SK-N-SH (cell line): ENCODE data around the gene ZKSCAN5. TPM values are rescaled to one million over a fixed set of nuclear protein-coding genes. Genes with fewer than 3 reads are reported as not detected.
A peak's percentile ranks its signal among the peaks of the same experiment; 100 is the strongest.

Source experiments
- CTCF ChIA-PET: fragments of 300-600, 350-600 bp; formaldehyde crosslinking; extraction: SDS; loops from one replicate; lab custom pipeline; 2021; lab: Yijun Ruan, JAX
- POLR2A ChIA-PET: fragments of 350-600 bp; sonication (Branson Sonifier 250); formaldehyde crosslinking; extraction: SDS; loops from one replicate; lab custom pipeline; 2020; ENCODE audit warnings: antibody characterized with exemption, inconsistent platforms; lab: Yijun Ruan, JAX
- DNase-seq: peaks from one replicate; pipeline ENCODE4 v3.0.0; 2012
- H2AFZ ChIP-seq: fragments of 200-600 bp; sonication (generic); 2 replicates; pipeline ENCODE4 v1.8.1; 2016; ENCODE audit warnings: antibody characterized with exemption, mild to moderate bottlenecking, low read depth
- H3F3A ChIP-seq: fragments of 200-600 bp; sonication (generic); replicated peaks from 2 replicates; pipeline ENCODE3; 2016; ENCODE audit warnings: antibody characterized with exemption, mild to moderate bottlenecking; ENCODE audit not compliant: insufficient read depth
- H3K27ac ChIP-seq, 2 experiments: fragments of 200-500 bp in 1 of 2; fragments of 200-600 bp in 1 of 2; sonication (Bioruptor generic) in 1 of 2; sonication (generic), shearing (Covaris generic) in 1 of 2; 2 replicates each; pipeline versions ENCODE4 v1.5.1 to v1.6.1; 2014 to 2016; ENCODE audit warnings: low read depth in 2 of 2, inconsistent platforms in 1 of 2, low read length in 1 of 2, mild to moderate bottlenecking in 1 of 2, mixed read lengths in 1 of 2
- H3K27me3 ChIP-seq: fragments of 200-600 bp; sonication (generic), shearing (Covaris generic); 2 replicates; pipeline ENCODE4 v1.6.1; 2016; ENCODE audit warnings: mixed run types; ENCODE audit not compliant: insufficient read depth
- H3K36me3 ChIP-seq, 2 experiments: fragments of 200-500 bp in 1 of 2; fragments of 200-600 bp in 1 of 2; sonication (Bioruptor generic) in 1 of 2; sonication (generic) in 1 of 2; replicated peaks in 1 of 2; 2 replicates each; pipeline versions ENCODE3 to v1.5.1; 2014 to 2016; ENCODE audit warnings: low read length in 1 of 2, mild to moderate bottlenecking in 1 of 2; ENCODE audit not compliant: insufficient read depth in 2 of 2, control insufficient read depth in 1 of 2
- H3K4me1 ChIP-seq, 2 experiments: fragments of 200-500 bp in 1 of 2; fragments of 200-600 bp in 1 of 2; sonication (Bioruptor generic) in 1 of 2; sonication (generic), shearing (Covaris generic) in 1 of 2; 2 replicates each; pipeline versions ENCODE4 v1.5.1 to v1.6.1; 2014 to 2016; ENCODE audit warnings: low read depth in 1 of 2, low read length in 1 of 2, mixed run types in 1 of 2; ENCODE audit not compliant: insufficient read depth in 2 of 2, control insufficient read depth in 1 of 2
- H3K4me2 ChIP-seq: fragments of 200-600 bp; sonication (generic), shearing (Covaris generic); 2 replicates; pipeline ENCODE4 v1.6.1; 2017; ENCODE audit warnings: mixed run types
- H3K4me3 ChIP-seq, 2 experiments: fragments of 200-500 bp in 1 of 2; fragments of 200-600 bp in 1 of 2; sonication (Bioruptor generic) in 1 of 2; sonication (generic), shearing (Covaris generic) in 1 of 2; 2 replicates each; pipeline versions ENCODE4 v1.5.1 to v1.8.1; 2014 to 2016; ENCODE audit warnings: low read depth in 2 of 2, inconsistent platforms in 1 of 2, low read length in 1 of 2, mild to moderate bottlenecking in 1 of 2, mixed read lengths in 1 of 2, moderate library complexity in 1 of 2
- H3K79me2 ChIP-seq: fragments of 200-600 bp; sonication (generic); 2 replicates; pipeline ENCODE4 v1.8.1; 2017; ENCODE audit warnings: mild to moderate bottlenecking; ENCODE audit not compliant: insufficient read depth
- H3K9ac ChIP-seq: fragments of 200-600 bp; sonication (generic); 2 replicates; pipeline ENCODE4 v1.6.1; 2017; ENCODE audit warnings: mixed run types
- H3K9me2 ChIP-seq: fragments of 200-600 bp; sonication (generic); 2 replicates; pipeline ENCODE4 v1.6.1; 2017; ENCODE audit warnings: mixed run types
- H3K9me3 ChIP-seq: fragments of 200-600 bp; sonication (generic); 2 replicates; pipeline ENCODE4 v1.6.1; 2017; ENCODE audit warnings: mixed run types, mild to moderate bottlenecking, moderate library complexity
- H4K20me1 ChIP-seq: fragments of 200-600 bp; sonication (generic); 2 replicates; pipeline ENCODE4 v1.6.1; 2017; ENCODE audit warnings: mild to moderate bottlenecking, mixed run types; ENCODE audit not compliant: insufficient read depth
- CHD2 ChIP-seq: fragments of 150-350 bp; IDR thresholded peaks from 2 replicates; pipeline ENCODE4 v1.6.1; 2018; ENCODE audit warnings: low read length; ENCODE audit not compliant: partially characterized antibody
- CTCF ChIP-seq: fragments of 200-600 bp; sonication (generic); IDR thresholded peaks from 2 replicates; pipeline ENCODE4 v1.6.1; 2017; ENCODE audit warnings: antibody characterized with exemption, mild to moderate bottlenecking, moderate library complexity
- FOXJ3 ChIP-seq: sonication (generic); formaldehyde crosslinking; IDR thresholded peaks from 2 replicates; pipeline ENCODE4 v1.5.1; 2020; ENCODE audit warnings: mild to moderate bottlenecking, missing genetic modification reagents
- GATA2 ChIP-seq: sonication (generic); formaldehyde crosslinking; IDR thresholded peaks from 2 replicates; pipeline ENCODE4 v1.5.0; 2020; ENCODE audit warnings: mild to moderate bottlenecking, missing genetic modification reagents
- JUND ChIP-seq: IDR thresholded peaks from 2 replicates; pipeline ENCODE4 v1.4.0; 2012
- MAX ChIP-seq: IDR thresholded peaks from 2 replicates; pipeline ENCODE4 v1.4.0; 2012; ENCODE audit warnings: low read depth
- MXI1 ChIP-seq: IDR thresholded peaks from 2 replicates; pipeline ENCODE4 v1.6.1; 2012; ENCODE audit warnings: mild to moderate bottlenecking, low read depth, low read length, improper control_type of control experiment
- RAD21 ChIP-seq: IDR thresholded peaks from 2 replicates; pipeline ENCODE4 v1.6.1; 2012; ENCODE audit warnings: mild to moderate bottlenecking, low read length
- RCOR1 ChIP-seq: fragments of 150-350 bp; IDR thresholded peaks from 2 replicates; pipeline ENCODE4 v1.6.1; 2017; ENCODE audit warnings: antibody characterized with exemption, low read length
- REST ChIP-seq: IDR thresholded peaks from 2 replicates; pipeline ENCODE4 v1.6.1; 2012; ENCODE audit warnings: mild to moderate bottlenecking, low read depth, low read length, moderate library complexity
- RXRA ChIP-seq: IDR thresholded peaks from 2 replicates; pipeline ENCODE4 v1.4.0; 2012; ENCODE audit warnings: low read depth, mild to moderate bottlenecking, borderline replicate concordance
- USF1 ChIP-seq: IDR thresholded peaks from 2 replicates; pipeline ENCODE4 v1.4.0; 2012; ENCODE audit warnings: low read depth, borderline replicate concordance
- YY1 ChIP-seq: IDR thresholded peaks from 2 replicates; pipeline ENCODE4 v1.4.0; 2012; ENCODE audit warnings: low read depth, mild to moderate bottlenecking
- WGBS: methylation state at CpG from one replicate; pipeline ENCODE4 v1.1.6; 2017; ENCODE audit warnings: low lambda C conversion rate; 5-methylcytosine and 5-hydroxymethylcytosine counted together
- polyA plus RNA-seq, 3 experiments: library from polyadenylated mRNA; depleted of rRNA; stranded (reverse); fragments of >200 nt; gene quantifications; 2 replicates each; pipeline ENCODE4 v1.2.3, GENCODE V29; 2012

The ZKSCAN5 gene
- polyA plus RNA-seq, 1 of the 3 experiments (the other 2 are of a cell fraction) = 7.5 TPM

- TF ChIP-seq REST (no peak), CTCF (no peak), MAX (no peak), YY1 (no peak), JUND (no peak)
Observed at GRCh38 chr7:99579281-99579955, 75.0 kb downstream of the ZKSCAN5 start (continued).

- H3K9ac ChIP-seq = peak overlapping the region; percentile 59
- POLR2A ChIA-PET = interaction anchor here (0.5 to 2.6 kb wide), 10 partner anchors 21 to 255 kb away, joined by 3 to 23 read pairs (median 4); partner anchors contain the start of genes FAM200A, ZKSCAN5, ZNF394 and ZNF655
- 23% methylated on average over 39 of the region's 54 CpGs for WGBS
- DNase-seq = peak; percentile 91
- H2AFZ ChIP-seq = peak overlapping the region; percentile 90
- peak overlapping the region; percentile 92 for H3K4me2 ChIP-seq
- H3K27me3 ChIP-seq = no peaks in the 10 kb centered on the region
- no peaks in the 10 kb centered on the region for H3K79me2 ChIP-seq
- H3K9me3 ChIP-seq = no peaks in the 10 kb centered on the region
- H3K36me3 ChIP-seq = peaks cover 0 to 3% of the 10 kb centered on the region in 2 experiments
- peak overlapping the region in 1 of 2 experiments; percentile 71; a peak in 2 of 4 replicates for H3K27ac ChIP-seq
- TF ChIP-seq RAD21 (peak; percentile 64), MAX (peak; percentile 91), FOXJ3 (CRISPR knock-in tag) (0 out of 2 replicates have a peak, but pooled peaks have one; percentile 36), MXI1 (peak; percentile 83; the same call in 1 of the 2 replicates), CHD2 (no peak), CTCF (peak; percentile 62), RXRA (no peak), USF1 (no peak), RCOR1 (peak; percentile 15; the same call in 1 of the 2 replicates), GATA2 (CRISPR knock-in tag) (peak; percentile 81)
- peaks cover 40% of the 10 kb centered on the region for H3F3A ChIP-seq
- no peaks in the 10 kb centered on the region for H4K20me1 ChIP-seq
- CTCF ChIA-PET = interaction anchor here (0.6 to 3.7 kb wide), 12 partner anchors 9 to 115 kb away, joined by 3 to 27 read pairs (median 6); partner anchors contain the start of genes ATP5MF, ZKSCAN5, ZNF394 and ZNF655
- peak overlapping the region; percentile 58 to 70 for H3K4me3 ChIP-seq
- H3K4me1 ChIP-seq = peaks cover 4 to 11% of the 10 kb centered on the region in 2 experiments; a peak in 2 of 4 replicates
- no peaks in the 10 kb centered on the region for H3K9me2 ChIP-seq
Observed at GRCh38 chr7:99579956-99580777, 75.7 kb downstream of the ZKSCAN5 start.
